ENCODE results near the gene HS3ST5. TPM values are rescaled to one million over a fixed set of nuclear protein-coding genes. Genes with fewer than 3 reads are reported as not detected.

The HS3ST5 gene
- polyA plus RNA-seq, 1 donor (not counting 4 experiments of a cell fraction or from before 2014, with no cell fraction given), result not detected

DNA sequence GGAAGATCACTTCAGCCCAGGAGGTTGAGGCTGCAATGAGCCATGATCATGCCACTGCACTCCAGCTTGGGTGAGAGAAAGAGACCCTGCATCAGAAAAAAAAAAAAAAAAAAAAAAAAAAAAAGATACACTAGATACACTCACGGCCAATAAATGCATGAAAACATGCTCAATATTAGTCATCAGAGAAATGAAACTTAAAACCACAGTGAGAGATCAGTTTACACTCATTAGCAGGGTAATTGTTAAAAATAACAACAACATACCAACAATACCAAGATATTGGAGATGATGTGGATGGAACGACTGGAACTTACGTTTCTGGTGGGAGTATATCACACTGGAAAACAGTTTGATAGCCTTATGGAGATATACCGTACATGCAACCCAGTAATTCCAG is 29.9 kb downstream of the HS3ST5 start:
- no peak for FAIRE-seq
- Histone ChIP-seq H3K27me3 (ENCODE audit: control insufficient read depth, extremely low read depth, insufficient read depth, low read length) (no peaks in the 10 kb centered on the region), H3K9ac (ENCODE audit: control insufficient read depth, extremely low read depth, insufficient read depth, low read length) (no peak overlapping the region), H3K9me1 (ENCODE audit: control insufficient read depth, extremely low read depth, insufficient read depth, low read length) (no peaks in the 10 kb centered on the region), H3K4me1 (ENCODE audit: control insufficient read depth, extremely low read depth, insufficient read depth, low read length) (no peaks in the 10 kb centered on the region), H3K4me2 (ENCODE audit: control insufficient read depth, extremely low read depth, insufficient read depth, low read depth, low read length) (no peak overlapping the region), H3K79me2 (ENCODE audit: control insufficient read depth, insufficient read depth, low read length) (no peaks in the 10 kb centered on the region), H2AFZ (ENCODE audit: control insufficient read depth, low read length) (no peak overlapping the region), H4K20me1 (ENCODE audit: control insufficient read depth, extremely low read depth, insufficient read depth, low read length) (no peaks in the 10 kb centered on the region), H3K9me3 (ENCODE audit: control insufficient read depth, low read depth, low read length) (no peaks in the 10 kb centered on the region), H3K27ac (ENCODE audit: control insufficient read depth, insufficient read depth, low read length) (no peak overlapping the region), H3K4me3 (ENCODE audit: control insufficient read depth in 2 of 3, extremely low read depth in 1 of 3, insufficient read depth in 2 of 3, low read depth in 1 of 3, low read length in 3 of 3) (no peak overlapping the region), H3K36me3 (ENCODE audit: control insufficient read depth in 2 of 2, extremely low read depth in 1 of 2, insufficient read depth in 2 of 2, low read length in 2 of 2) (no peaks in the 10 kb centered on the region)
- no peak for TF ChIP-seq EZH2 (IDR thresholded peaks at IDR 0.05; ENCODE audit: low read length)
- TF ChIP-seq, protein P1, sequence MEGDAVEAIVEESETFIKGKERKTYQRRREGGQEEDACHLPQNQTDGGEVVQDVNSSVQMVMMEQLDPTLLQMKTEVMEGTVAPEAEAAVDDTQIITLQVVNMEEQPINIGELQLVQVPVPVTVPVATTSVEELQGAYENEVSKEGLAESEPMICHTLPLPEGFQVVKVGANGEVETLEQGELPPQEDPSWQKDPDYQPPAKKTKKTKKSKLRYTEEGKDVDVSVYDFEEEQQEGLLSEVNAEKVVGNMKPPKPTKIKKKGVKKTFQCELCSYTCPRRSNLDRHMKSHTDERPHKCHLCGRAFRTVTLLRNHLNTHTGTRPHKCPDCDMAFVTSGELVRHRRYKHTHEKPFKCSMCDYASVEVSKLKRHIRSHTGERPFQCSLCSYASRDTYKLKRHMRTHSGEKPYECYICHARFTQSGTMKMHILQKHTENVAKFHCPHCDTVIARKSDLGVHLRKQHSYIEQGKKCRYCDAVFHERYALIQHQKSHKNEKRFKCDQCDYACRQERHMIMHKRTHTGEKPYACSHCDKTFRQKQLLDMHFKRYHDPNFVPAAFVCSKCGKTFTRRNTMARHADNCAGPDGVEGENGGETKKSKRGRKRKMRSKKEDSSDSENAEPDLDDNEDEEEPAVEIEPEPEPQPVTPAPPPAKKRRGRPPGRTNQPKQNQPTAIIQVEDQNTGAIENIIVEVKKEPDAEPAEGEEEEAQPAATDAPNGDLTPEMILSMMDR (optimal IDR thresholded peaks at IDR 0.05 in 1 of 3, IDR thresholded peaks at IDR 0.05 in 1 of 3, conservative IDR thresholded peaks at IDR 0.05 in 1 of 3; ENCODE audit: extremely low read depth in 1 of 3, insufficient read depth in 2 of 3, low read length in 3 of 3), result no peak
- dilution Hi-C loops (cut with MboI; ENCODE audit: extremely low pct_ligation_motif_present, low sequenced_read_pairs), result no loop called here
- no peak for DNase-seq (ENCODE audit: low read depth, low spot score)

DNA sequence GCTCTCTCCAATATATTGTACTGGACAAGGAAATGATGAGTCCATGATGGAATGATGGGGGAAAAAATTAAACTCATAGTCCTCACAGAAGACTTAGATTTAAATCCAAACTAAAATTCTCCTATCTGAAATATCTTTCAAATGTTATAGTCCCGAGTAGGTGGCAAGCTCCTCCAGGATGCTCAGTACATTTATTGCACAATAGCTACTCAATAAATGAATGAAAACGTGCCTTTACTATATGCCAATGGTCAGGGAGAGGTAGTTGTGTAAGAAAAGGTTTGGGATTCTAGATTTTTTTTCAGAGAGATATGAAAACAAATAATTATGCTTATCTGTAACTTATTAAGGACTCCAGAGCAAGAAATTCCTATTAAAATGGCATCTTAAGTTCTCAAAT is 32.8 kb downstream of the HS3ST5 start:
- Histone ChIP-seq H2AFZ (ENCODE audit: control insufficient read depth, low read length) (no peak overlapping the region), H3K9me3 (ENCODE audit: control insufficient read depth, low read depth, low read length) (no peaks in the 10 kb centered on the region), H3K36me3 (ENCODE audit: control insufficient read depth in 2 of 2, extremely low read depth in 1 of 2, insufficient read depth in 2 of 2, low read length in 2 of 2) (no peaks in the 10 kb centered on the region), H3K9me1 (ENCODE audit: control insufficient read depth, extremely low read depth, insufficient read depth, low read length) (no peaks in the 10 kb centered on the region), H3K4me2 (ENCODE audit: control insufficient read depth, extremely low read depth, insufficient read depth, low read depth, low read length) (no peak overlapping the region), H4K20me1 (ENCODE audit: control insufficient read depth, extremely low read depth, insufficient read depth, low read length) (no peaks in the 10 kb centered on the region), H3K4me3 (ENCODE audit: control insufficient read depth in 2 of 3, extremely low read depth in 1 of 3, insufficient read depth in 2 of 3, low read depth in 1 of 3, low read length in 3 of 3) (no peak overlapping the region), H3K27me3 (ENCODE audit: control insufficient read depth, extremely low read depth, insufficient read depth, low read length) (no peaks in the 10 kb centered on the region), H3K79me2 (ENCODE audit: control insufficient read depth, insufficient read depth, low read length) (no peaks in the 10 kb centered on the region), H3K9ac (ENCODE audit: control insufficient read depth, extremely low read depth, insufficient read depth, low read length) (no peak overlapping the region), H3K4me1 (ENCODE audit: control insufficient read depth, extremely low read depth, insufficient read depth, low read length) (no peaks in the 10 kb centered on the region), H3K27ac (ENCODE audit: control insufficient read depth, insufficient read depth, low read length) (no peak overlapping the region)
- FAIRE-seq (no peak), DNase-seq (ENCODE audit: low read depth, low spot score) (no peak)
- dilution Hi-C loops (cut with MboI; ENCODE audit: extremely low pct_ligation_motif_present, low sequenced_read_pairs), result no loop called here
- TF ChIP-seq, protein P1 (optimal IDR thresholded peaks at IDR 0.05 in 1 of 3, IDR thresholded peaks at IDR 0.05 in 1 of 3, conservative IDR thresholded peaks at IDR 0.05 in 1 of 3; ENCODE audit: extremely low read depth in 1 of 3, insufficient read depth in 2 of 3, low read length in 3 of 3), result no peak
- TF ChIP-seq EZH2 (IDR thresholded peaks at IDR 0.05; ENCODE audit: low read length), result no peak
